OCI-LY7 (cell line): ENCODE results near the gene GID4.

ENCODE experiments used
- EZH2phosphoT487 ChIP-seq: fragments of 200-600 bp; sonication (generic); IDR thresholded peaks from 2 replicates; pipeline ENCODE4 v1.6.1; 2018; ENCODE audit warnings: low read depth, borderline replicate concordance, mild to moderate bottlenecking, mixed run types, antibody characterized with exemption, low read length, moderate library complexity, mixed read lengths
- TF ChIP-seq, protein P1 (sequence below): fragments of 200-600 bp; sonication (generic); conservative IDR thresholded peaks from 2 replicates; pipeline ENCODE4 v1.5.1; 2014; ENCODE audit warnings: mild to moderate bottlenecking, antibody characterized with exemption, low read length, moderate library complexity, mixed read lengths

DNA sequence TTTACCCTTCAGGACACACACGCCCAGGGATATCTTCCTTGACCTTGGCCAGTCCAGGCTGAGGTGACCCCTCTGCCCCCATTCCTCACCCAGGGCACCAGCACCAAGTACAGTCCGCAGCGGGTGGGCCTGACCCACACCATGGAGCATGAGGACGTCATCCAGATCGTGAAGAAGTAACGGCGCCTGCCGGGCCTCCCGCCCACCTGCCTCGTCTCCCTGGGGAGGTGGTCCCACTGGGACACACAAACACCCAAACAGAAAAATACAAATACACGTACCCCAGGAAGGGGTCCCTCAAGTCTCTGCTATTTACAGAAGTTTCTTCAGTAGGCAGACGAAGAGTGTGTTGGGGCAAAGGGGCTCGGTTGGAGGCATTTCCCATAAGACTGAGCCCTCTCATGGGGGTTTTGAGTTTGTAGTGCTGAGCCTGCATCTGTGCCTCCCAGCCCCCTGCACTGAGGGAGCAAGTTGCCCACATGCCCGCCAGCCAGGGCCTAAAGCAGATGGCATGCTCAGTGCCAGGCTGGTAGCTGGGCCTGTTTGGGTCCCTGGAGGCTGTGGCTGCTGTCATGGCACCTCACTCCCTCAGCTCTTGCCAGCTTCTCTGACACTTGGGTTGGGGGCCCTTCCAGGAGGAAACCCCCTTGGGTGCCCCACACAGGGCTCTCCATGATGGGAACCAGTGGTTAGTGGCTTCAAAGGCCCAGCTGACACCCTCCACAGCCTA lies 68.0 kb downstream of the GID4 start:
- TF ChIP-seq, protein P1, sequence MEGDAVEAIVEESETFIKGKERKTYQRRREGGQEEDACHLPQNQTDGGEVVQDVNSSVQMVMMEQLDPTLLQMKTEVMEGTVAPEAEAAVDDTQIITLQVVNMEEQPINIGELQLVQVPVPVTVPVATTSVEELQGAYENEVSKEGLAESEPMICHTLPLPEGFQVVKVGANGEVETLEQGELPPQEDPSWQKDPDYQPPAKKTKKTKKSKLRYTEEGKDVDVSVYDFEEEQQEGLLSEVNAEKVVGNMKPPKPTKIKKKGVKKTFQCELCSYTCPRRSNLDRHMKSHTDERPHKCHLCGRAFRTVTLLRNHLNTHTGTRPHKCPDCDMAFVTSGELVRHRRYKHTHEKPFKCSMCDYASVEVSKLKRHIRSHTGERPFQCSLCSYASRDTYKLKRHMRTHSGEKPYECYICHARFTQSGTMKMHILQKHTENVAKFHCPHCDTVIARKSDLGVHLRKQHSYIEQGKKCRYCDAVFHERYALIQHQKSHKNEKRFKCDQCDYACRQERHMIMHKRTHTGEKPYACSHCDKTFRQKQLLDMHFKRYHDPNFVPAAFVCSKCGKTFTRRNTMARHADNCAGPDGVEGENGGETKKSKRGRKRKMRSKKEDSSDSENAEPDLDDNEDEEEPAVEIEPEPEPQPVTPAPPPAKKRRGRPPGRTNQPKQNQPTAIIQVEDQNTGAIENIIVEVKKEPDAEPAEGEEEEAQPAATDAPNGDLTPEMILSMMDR = no peak
- TF ChIP-seq EZH2phosphoT487 = no peak
